Melanocyte of skin (primary cell): ENCODE results near the gene FHIT. TPM values are rescaled to one million over a fixed set of nuclear protein-coding genes. Genes with fewer than 3 reads are reported as not detected.

Source experiments
- small RNA-seq, 2 donors: library from RNA; depleted of rRNA; stranded (forward); fragments of <200 nt; gene quantifications; one replicate each; pipeline ENCODE3, GENCODE V24; 2012
- total RNA-seq, 2 donors: library from RNA; depleted of rRNA; stranded (reverse); fragments of >200 nt; gene quantifications; 2 replicates each; pipeline ENCODE4 v1.2.3, GENCODE V29; 2012

Gene FHIT
- total RNA-seq, result 1 to 10 TPM; 2.0 to 3.8 TPM

GRCh38 chr3:61251174-61251972 is at the start of gene FHIT:
FHIT (minus strand) TSS chr3:61251452.

Small RNA genes within 50 kb of the gene (small RNA-seq; reads per million reads assigned to genes)
- gene MIR548BB (0 reads per million in 2 donors), gene RF00012 (0 to 0.09 reads per million in 2 donors)
